SK-N-SH treated with all-trans-retinoic acid at 6 μM for 48 hours (cell line): ENCODE results near the gene LUC7L.
"Not testable (repeated sequence)": the region's sequence is repeated elsewhere in the genome, so short reads cannot be mapped to it uniquely, and the experiment has no call there.

Experiments
- ESRRG ChIP-seq: fragments of 250-450 bp; sonication (Bioruptor Pico); IDR thresholded peaks from 2 replicates; pipeline ENCODE4 v1.6.1; 2021; ENCODE audit warnings: mild to moderate bottlenecking
- ISL1 ChIP-seq: fragments of 250-450 bp; sonication (Bioruptor Pico); IDR thresholded peaks from 2 replicates; pipeline ENCODE4 v2.1.2; 2022; ENCODE audit warnings: mild to moderate bottlenecking, moderate library complexity
- OSR1 ChIP-seq: fragments of 250-450 bp; sonication (Bioruptor Pico); IDR thresholded peaks from 2 replicates; pipeline ENCODE4 v1.8.0; 2022; ENCODE audit warnings: moderate library complexity, mild to moderate bottlenecking, inconsistent platforms
- RARB ChIP-seq: fragments of 250-450 bp; sonication (Bioruptor Pico); IDR thresholded peaks from 2 replicates; pipeline ENCODE4 v1.8.0; 2021; ENCODE audit warnings: mild to moderate bottlenecking, moderate library complexity
- TCF4 ChIP-seq: fragments of 250-450 bp; sonication (Bioruptor Pico); IDR thresholded peaks from 2 replicates; pipeline ENCODE4 v1.8.0; 2021; ENCODE audit warnings: mild to moderate bottlenecking, moderate library complexity, borderline replicate concordance
- TOX ChIP-seq: fragments of 250-450 bp; sonication (Bioruptor Pico); IDR thresholded peaks from 2 replicates; pipeline ENCODE4 v1.8.0; 2021; ENCODE audit warnings: mild to moderate bottlenecking, moderate library complexity, borderline replicate concordance
- ZFP3 ChIP-seq: fragments of 250-450 bp; sonication (Bioruptor Pico); IDR thresholded peaks from 2 replicates; pipeline ENCODE4 v1.5.0; 2020; ENCODE audit warnings: mild to moderate bottlenecking, moderate library complexity
- ZFP30 ChIP-seq: fragments of 450-650 bp; formaldehyde crosslinking; IDR thresholded peaks from 2 replicates; pipeline ENCODE4 v1.5.0; 2022; ENCODE audit warnings: mild to moderate bottlenecking, moderate library complexity
- ZNF565 ChIP-seq: fragments of 450-650 bp; formaldehyde crosslinking; conservative IDR thresholded peaks from 2 replicates; pipeline ENCODE4 v1.5.0; 2020; ENCODE audit warnings: low read depth, mild to moderate bottlenecking, moderate library complexity
- TF ChIP-seq, protein P1 (sequence below): fragments of 250-450 bp; sonication (Bioruptor Pico); IDR thresholded peaks from 2 replicates; pipeline ENCODE4 v1.5.1; 2020; ENCODE audit warnings: low read depth, mild to moderate bottlenecking, moderate library complexity
- TF ChIP-seq, protein P2 (sequence below): fragments of 250-450 bp; sonication (Bioruptor Pico); IDR thresholded peaks from 2 replicates; pipeline ENCODE4 v1.5.0; 2020; ENCODE audit warnings: mild to moderate bottlenecking, moderate library complexity

GRCh38 chr16:173211-173854 lies 55.9 kb downstream of the LUC7L start:
- not testable (repeated sequence) for TF ChIP-seq ZFP3 (CRISPR knock-in tag); ZNF565 (CRISPR knock-in tag); RARB (CRISPR knock-in tag); TCF4 (CRISPR knock-in tag); TOX (CRISPR knock-in tag); ISL1 (CRISPR knock-in tag); OSR1; ZFP30 (CRISPR knock-in tag); ESRRG (CRISPR knock-in tag)
- TF ChIP-seq, protein P1, sequence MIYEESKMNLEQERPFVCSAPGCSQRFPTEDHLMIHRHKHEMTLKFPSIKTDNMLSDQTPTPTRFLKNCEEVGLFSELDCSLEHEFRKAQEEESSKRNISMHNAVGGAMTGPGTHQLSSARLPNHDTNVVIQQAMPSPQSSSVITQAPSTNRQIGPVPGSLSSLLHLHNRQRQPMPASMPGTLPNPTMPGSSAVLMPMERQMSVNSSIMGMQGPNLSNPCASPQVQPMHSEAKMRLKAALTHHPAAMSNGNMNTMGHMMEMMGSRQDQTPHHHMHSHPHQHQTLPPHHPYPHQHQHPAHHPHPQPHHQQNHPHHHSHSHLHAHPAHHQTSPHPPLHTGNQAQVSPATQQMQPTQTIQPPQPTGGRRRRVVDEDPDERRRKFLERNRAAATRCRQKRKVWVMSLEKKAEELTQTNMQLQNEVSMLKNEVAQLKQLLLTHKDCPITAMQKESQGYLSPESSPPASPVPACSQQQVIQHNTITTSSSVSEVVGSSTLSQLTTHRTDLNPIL (CRISPR knock-in tag) = not testable (repeated sequence)
- TF ChIP-seq, protein P2, sequence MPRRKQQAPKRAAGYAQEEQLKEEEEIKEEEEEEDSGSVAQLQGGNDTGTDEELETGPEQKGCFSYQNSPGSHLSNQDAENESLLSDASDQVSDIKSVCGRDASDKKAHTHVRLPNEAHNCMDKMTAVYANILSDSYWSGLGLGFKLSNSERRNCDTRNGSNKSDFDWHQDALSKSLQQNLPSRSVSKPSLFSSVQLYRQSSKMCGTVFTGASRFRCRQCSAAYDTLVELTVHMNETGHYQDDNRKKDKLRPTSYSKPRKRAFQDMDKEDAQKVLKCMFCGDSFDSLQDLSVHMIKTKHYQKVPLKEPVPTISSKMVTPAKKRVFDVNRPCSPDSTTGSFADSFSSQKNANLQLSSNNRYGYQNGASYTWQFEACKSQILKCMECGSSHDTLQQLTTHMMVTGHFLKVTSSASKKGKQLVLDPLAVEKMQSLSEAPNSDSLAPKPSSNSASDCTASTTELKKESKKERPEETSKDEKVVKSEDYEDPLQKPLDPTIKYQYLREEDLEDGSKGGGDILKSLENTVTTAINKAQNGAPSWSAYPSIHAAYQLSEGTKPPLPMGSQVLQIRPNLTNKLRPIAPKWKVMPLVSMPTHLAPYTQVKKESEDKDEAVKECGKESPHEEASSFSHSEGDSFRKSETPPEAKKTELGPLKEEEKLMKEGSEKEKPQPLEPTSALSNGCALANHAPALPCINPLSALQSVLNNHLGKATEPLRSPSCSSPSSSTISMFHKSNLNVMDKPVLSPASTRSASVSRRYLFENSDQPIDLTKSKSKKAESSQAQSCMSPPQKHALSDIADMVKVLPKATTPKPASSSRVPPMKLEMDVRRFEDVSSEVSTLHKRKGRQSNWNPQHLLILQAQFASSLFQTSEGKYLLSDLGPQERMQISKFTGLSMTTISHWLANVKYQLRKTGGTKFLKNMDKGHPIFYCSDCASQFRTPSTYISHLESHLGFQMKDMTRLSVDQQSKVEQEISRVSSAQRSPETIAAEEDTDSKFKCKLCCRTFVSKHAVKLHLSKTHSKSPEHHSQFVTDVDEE (CRISPR knock-in tag) = not testable (repeated sequence)
